Measurements from ENCODE around the gene SOD3.

DNA sequence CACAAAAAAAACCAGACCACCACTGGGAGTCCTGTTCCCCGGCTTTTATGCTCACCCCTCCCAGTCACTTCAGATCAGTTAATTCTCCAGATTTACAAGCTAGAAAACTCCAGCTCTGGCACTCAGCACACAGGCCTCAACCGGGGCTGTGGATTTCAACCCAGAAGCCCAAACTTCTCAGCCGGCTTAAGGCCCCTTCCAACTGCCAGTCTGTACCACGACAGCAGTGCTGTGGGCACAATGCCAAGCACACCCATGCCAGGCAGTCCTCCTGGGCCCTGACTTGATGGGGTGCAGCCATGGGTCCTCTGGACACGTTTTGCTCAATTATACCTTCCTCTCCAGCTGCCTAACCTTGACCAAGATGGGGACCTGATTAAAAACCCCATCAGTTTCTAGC, 12.2 kb downstream of the SOD3 start:
- no peak for TF ChIP-seq EZH2 (IDR thresholded peaks at IDR 0.05; ENCODE audit: borderline replicate concordance, low read length)
- TF ChIP-seq, protein P1, sequence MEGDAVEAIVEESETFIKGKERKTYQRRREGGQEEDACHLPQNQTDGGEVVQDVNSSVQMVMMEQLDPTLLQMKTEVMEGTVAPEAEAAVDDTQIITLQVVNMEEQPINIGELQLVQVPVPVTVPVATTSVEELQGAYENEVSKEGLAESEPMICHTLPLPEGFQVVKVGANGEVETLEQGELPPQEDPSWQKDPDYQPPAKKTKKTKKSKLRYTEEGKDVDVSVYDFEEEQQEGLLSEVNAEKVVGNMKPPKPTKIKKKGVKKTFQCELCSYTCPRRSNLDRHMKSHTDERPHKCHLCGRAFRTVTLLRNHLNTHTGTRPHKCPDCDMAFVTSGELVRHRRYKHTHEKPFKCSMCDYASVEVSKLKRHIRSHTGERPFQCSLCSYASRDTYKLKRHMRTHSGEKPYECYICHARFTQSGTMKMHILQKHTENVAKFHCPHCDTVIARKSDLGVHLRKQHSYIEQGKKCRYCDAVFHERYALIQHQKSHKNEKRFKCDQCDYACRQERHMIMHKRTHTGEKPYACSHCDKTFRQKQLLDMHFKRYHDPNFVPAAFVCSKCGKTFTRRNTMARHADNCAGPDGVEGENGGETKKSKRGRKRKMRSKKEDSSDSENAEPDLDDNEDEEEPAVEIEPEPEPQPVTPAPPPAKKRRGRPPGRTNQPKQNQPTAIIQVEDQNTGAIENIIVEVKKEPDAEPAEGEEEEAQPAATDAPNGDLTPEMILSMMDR (IDR thresholded peaks at IDR 0.05; ENCODE audit: low read length) = no peak

All from OCI-LY1 (cell line).